ENCODE results near the gene FURIN.

The FURIN gene

DNA sequence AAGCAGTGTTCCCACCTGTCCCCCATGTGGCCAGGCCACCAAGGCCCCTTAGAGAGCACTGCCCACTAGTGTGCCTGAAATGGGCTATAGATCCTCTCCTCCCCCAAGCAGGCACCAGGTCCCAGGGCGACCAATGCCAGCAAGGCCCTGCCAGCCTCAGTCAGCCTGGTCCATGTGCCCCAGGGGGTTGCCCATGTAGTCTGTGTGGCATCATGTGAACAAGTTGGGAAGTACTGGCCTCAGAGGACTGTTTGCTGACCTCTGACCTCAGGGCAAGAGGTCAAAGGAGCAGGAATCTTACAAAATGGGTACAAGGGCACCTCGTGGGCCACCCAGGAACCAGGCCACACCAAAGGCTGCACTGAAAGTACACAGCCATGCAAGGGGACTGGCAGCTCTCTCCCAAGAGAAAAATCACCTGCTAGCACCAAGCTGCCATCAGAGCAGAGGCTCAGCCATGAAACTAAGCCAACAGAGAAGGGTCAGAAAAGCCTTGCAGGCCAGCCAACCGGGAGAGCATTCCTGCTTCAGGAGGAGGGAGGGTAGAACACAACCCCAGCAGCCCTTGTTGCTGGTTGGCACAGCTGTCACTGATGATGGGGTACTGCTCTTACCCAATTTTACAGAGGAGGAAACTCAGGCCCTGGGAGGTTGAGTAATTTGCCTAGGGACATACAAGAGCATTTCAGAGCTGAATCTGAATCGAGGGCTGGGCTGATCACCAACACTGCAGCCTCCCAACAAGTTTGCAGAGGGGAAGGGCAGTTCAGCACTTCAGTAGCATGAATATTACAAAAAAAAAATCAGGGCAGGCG is 5.2 kb upstream of the FURIN start:
- Histone ChIP-seq H3K27ac (no peak overlapping the region), H3K27me3 (replicated peaks) (no peaks in the 10 kb centered on the region), H3K36me3 (replicated peaks) (no peaks in the 10 kb centered on the region), H3K4me3 (ENCODE audit: low read depth, low read length) (no peak overlapping the region)
- no peak for DNase-seq
- in situ Hi-C loops (cut with HindIII; ENCODE audit: low pct_ligation_motif_present, low sequenced_read_pairs): no loop called here
- TF ChIP-seq, protein P1, sequence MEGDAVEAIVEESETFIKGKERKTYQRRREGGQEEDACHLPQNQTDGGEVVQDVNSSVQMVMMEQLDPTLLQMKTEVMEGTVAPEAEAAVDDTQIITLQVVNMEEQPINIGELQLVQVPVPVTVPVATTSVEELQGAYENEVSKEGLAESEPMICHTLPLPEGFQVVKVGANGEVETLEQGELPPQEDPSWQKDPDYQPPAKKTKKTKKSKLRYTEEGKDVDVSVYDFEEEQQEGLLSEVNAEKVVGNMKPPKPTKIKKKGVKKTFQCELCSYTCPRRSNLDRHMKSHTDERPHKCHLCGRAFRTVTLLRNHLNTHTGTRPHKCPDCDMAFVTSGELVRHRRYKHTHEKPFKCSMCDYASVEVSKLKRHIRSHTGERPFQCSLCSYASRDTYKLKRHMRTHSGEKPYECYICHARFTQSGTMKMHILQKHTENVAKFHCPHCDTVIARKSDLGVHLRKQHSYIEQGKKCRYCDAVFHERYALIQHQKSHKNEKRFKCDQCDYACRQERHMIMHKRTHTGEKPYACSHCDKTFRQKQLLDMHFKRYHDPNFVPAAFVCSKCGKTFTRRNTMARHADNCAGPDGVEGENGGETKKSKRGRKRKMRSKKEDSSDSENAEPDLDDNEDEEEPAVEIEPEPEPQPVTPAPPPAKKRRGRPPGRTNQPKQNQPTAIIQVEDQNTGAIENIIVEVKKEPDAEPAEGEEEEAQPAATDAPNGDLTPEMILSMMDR (IDR thresholded peaks at IDR 0.05; ENCODE audit: low read depth, low read length, missing control alignments): no peak

DNA sequence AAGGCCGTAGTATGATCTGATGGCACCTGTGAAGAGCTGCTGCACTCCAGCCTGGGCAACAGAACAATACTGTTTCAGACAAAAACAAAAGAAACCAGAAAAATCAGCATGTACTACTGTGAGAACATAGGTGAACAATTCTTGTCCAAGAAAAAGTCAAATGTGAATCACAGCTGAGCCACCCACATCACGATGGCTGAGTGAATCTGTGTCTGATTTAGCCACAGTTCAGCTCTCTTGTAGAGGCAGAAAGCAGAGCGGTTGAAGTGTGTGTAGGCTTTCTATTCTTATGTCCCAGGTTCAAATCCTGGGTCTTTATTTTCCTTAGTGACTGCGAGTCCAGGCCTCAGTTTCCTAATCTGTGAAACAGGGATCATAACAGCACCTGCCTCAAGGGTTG is 4.4 kb upstream of the FURIN start:
- no peak overlapping the region for H3K27ac ChIP-seq
- TF ChIP-seq, protein P1 (IDR thresholded peaks at IDR 0.05; ENCODE audit: low read depth, low read length, missing control alignments): no peak
- no peak overlapping the region for H3K4me3 ChIP-seq (ENCODE audit: low read depth, low read length)
- no peak for DNase-seq
- no peaks in the 10 kb centered on the region for H3K27me3 ChIP-seq (replicated peaks)
- in situ Hi-C loops (cut with HindIII; ENCODE audit: low pct_ligation_motif_present, low sequenced_read_pairs): no loop called here
- H3K36me3 ChIP-seq (replicated peaks): no peaks in the 10 kb centered on the region

DNA sequence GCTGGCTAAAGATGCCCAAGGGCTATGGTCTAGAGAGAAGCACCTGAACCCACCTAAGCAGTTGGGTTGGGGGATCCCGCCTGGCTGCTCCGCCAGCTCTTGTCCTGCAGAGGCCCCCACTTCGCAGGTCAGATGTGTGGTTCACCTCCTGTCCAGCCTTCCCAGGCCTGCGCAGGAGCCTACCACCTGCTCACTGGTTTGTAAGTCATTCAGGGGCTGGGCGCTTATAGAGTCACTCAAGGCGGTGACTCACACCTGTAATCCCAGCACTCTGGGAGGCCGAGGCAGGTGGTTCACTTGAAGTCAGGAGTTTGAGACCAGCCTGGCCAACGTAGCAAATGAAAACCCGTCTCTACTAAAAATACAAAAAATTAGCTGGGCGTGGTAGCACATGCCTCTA is 3.9 kb upstream of the FURIN start:
- in situ Hi-C loops (cut with HindIII; ENCODE audit: low pct_ligation_motif_present, low sequenced_read_pairs): no loop called here
- TF ChIP-seq, protein P1 (IDR thresholded peaks at IDR 0.05; ENCODE audit: low read depth, low read length, missing control alignments): no peak
- DNase-seq: no peak

DNA sequence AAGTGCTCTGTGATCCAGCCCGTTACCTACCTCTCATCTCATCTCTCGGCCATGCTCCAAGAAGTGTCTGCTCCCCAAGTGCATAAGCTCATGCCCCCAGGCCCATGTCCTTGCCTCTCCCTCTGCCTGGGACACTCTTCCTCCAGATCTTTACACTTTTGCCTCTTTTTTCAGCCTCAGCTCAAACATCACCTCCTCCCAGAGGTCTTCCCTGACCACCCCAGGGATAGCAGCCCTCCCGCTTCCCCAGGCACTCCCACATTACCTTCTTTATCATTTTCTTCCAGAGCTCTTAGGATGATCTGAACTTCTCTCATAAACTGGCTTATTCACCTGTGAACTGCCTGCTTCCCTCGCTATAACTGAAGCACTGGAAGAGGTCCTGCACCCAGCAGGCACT is 2.7 kb upstream of the FURIN start:
- in situ Hi-C loops (cut with HindIII; ENCODE audit: low pct_ligation_motif_present, low sequenced_read_pairs): no loop called here
- Histone ChIP-seq H3K27me3 (replicated peaks) (no peaks in the 10 kb centered on the region), H3K36me3 (replicated peaks) (no peaks in the 10 kb centered on the region)

More for the DNA sequence above, 3.9 kb upstream of the FURIN start:
- H3K27me3 ChIP-seq (replicated peaks): no peaks in the 10 kb centered on the region
- H3K4me3 ChIP-seq (ENCODE audit: low read depth, low read length): no peak overlapping the region
- H3K36me3 ChIP-seq (replicated peaks): no peaks in the 10 kb centered on the region
- no peak overlapping the region for H3K27ac ChIP-seq

DNA sequence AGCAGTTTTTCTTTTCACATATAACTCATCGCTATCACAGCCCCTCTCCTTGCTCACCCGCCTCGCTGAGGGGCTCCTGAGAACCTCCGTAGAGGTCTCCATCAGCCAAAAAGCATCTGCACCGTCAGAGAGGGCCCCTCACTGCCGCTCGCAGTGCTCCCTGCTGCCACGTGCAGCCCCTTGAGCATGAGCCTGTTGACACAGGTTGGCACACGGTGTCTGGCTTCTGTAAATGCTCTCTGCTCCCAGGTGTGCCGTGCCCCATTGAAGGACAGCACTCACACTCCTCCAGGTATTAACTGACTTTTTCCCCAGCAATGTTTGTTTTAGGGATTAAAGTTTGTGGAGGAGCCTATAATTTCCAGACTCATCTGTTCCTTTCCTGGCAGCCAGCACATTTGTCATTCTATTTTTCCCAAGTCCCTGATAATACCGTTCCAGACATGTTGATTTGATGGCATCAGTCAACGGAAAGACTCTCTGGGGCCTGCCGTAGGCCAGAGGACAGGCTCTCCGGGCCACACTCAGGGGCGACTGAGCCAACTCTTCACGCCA is 2.1 kb upstream of the FURIN start:
- TF ChIP-seq, protein P1 (IDR thresholded peaks at IDR 0.05; ENCODE audit: low read depth, low read length, missing control alignments): no peak
- in situ Hi-C loops (cut with HindIII; ENCODE audit: low pct_ligation_motif_present, low sequenced_read_pairs): no loop called here
- Histone ChIP-seq H3K27ac (no peak overlapping the region), H3K27me3 (replicated peaks) (no peaks in the 10 kb centered on the region), H3K4me3 (ENCODE audit: low read depth, low read length) (no peak overlapping the region), H3K36me3 (replicated peaks) (no peaks in the 10 kb centered on the region)
- DNase-seq: no peak

More for the DNA sequence above, 2.7 kb upstream of the FURIN start:
- DNase-seq: no peak
- no peak overlapping the region for H3K27ac ChIP-seq
- no peak overlapping the region for H3K4me3 ChIP-seq (ENCODE audit: low read depth, low read length)
- TF ChIP-seq, protein P1 (IDR thresholded peaks at IDR 0.05; ENCODE audit: low read depth, low read length, missing control alignments): no peak
